ENCODE results near the gene TOGARAM1.

The TOGARAM1 gene

GRCh38 chr14:45089813-45090212 lies 127.8 kb downstream of the TOGARAM1 start:
- Mint-ChIP-seq H3K27me3 (no peaks in the 10 kb centered on the region), H3K36me3 (ENCODE audit: insufficient read depth) (peaks cover 12% of the 10 kb centered on the region), H3K4me3 (no peak overlapping the region), H3K27ac (ENCODE audit: low read depth) (peak overlapping the region; percentile 46), H3K4me1 (peaks cover 81% of the 10 kb centered on the region), H3K9me3 (no peaks in the 10 kb centered on the region)
- ATAC-seq (replicated peaks; ENCODE audit: extremely low read depth, poor library complexity, severe bottlenecking) (peak; percentile 45), DNase-seq (ENCODE audit: low spot score in 2 of 2) (no peak)

DNA sequence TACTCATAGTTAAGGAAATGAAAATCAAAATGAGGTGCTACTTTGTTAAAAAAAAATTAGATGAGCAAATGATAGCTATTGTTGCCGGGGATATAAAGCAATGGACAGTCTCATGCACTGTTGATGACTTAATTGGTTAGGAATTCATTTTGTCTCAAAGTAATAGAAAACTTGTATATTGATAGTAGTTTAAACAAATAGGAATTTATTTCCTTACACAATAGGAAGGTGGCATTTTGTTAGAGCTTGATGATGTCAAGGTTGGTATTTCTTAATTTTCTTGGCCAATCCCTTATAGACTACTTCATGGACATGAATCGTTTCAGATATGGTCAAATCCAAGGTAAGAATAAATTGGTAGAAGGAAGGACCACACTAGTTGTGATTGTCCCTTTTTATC lies 129.7 kb downstream of the TOGARAM1 start:
- no peak for ATAC-seq (replicated peaks; ENCODE audit: extremely low read depth, poor library complexity, severe bottlenecking)
- Mint-ChIP-seq H3K9me3 (no peaks in the 10 kb centered on the region), H3K27ac (ENCODE audit: low read depth) (no peak overlapping the region), H3K36me3 (ENCODE audit: insufficient read depth) (peaks cover 26% of the 10 kb centered on the region), H3K27me3 (no peaks in the 10 kb centered on the region), H3K4me1 (peaks cover 66% of the 10 kb centered on the region), H3K4me3 (no peak overlapping the region)
- DNase-seq (ENCODE audit: low spot score in 2 of 2), result no peak

DNA sequence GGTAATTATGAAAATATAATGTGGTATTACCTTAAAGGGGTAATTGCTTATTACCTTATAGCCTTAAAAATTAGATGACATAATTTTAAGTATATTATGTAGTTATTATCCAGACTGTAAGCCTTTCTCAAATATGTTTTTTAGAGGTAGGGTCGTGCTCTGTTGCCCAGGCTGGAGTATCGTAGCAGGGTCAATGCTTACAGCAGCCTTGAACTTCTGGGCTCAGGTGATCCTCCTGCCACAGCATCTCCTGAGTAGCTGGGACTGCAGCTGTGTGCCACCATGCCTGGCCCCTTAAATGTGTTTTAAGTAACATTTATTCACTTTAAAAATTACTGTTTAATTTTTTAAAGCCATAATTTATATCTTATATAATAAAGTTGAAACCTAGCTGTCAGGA lies 132.3 kb downstream of the TOGARAM1 start:
- no peaks in the 10 kb centered on the region for H3K9me3 Mint-ChIP-seq

GRCh38 chr14:45095143-45095542 lies 133.2 kb downstream of the TOGARAM1 start:
- H3K27ac Mint-ChIP-seq (ENCODE audit: low read depth), result no peak overlapping the region
- H3K36me3 Mint-ChIP-seq (ENCODE audit: insufficient read depth), result peaks cover 41% of the 10 kb centered on the region
- no peak for ATAC-seq (replicated peaks; ENCODE audit: extremely low read depth, poor library complexity, severe bottlenecking)

More for the DNA sequence above, 132.3 kb downstream of the TOGARAM1 start:
- ATAC-seq (replicated peaks; ENCODE audit: extremely low read depth, poor library complexity, severe bottlenecking) (no peak), DNase-seq (ENCODE audit: low spot score in 2 of 2) (no peak)
- no peaks in the 10 kb centered on the region for H3K27me3 Mint-ChIP-seq
- no peak overlapping the region for H3K27ac Mint-ChIP-seq (ENCODE audit: low read depth)
- peaks cover 52% of the 10 kb centered on the region for H3K4me1 Mint-ChIP-seq
- peaks cover 38% of the 10 kb centered on the region for H3K36me3 Mint-ChIP-seq (ENCODE audit: insufficient read depth)
- no peak overlapping the region for H3K4me3 Mint-ChIP-seq

DNA sequence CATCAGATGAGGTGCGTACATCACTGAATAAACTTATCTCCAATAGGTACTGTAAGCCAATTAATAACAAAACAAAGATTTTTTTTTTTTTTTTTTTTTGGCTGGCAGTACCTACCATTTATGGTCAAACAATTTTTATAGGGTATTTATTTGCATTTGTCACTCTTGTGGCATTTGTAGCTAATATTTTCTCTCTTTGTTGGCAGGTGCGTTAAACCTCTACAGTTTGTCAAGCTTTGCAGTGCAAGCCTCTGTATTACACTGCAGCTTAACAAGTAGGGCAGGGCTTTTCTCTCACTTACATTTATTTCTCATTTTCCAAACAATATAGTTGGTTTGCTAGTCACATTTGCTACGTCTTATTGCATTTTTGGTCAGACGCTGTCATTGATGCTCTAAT lies 134.2 kb downstream of the TOGARAM1 start:
- H3K4me1 Mint-ChIP-seq, result peaks cover 34% of the 10 kb centered on the region
- H3K9me3 Mint-ChIP-seq, result no peaks in the 10 kb centered on the region
- no peaks in the 10 kb centered on the region for H3K27me3 Mint-ChIP-seq
- ATAC-seq (replicated peaks; ENCODE audit: extremely low read depth, poor library complexity, severe bottlenecking) (no peak), DNase-seq (ENCODE audit: low spot score in 2 of 2) (no peak)
- no peak overlapping the region for H3K27ac Mint-ChIP-seq (ENCODE audit: low read depth)
- H3K4me3 Mint-ChIP-seq, result no peak overlapping the region
- peaks cover 47% of the 10 kb centered on the region for H3K36me3 Mint-ChIP-seq (ENCODE audit: insufficient read depth)

More at GRCh38 chr14:45095143-45095542, 133.2 kb downstream of the TOGARAM1 start:
- Mint-ChIP-seq H3K9me3 (no peaks in the 10 kb centered on the region), H3K27me3 (no peaks in the 10 kb centered on the region), H3K4me3 (no peak overlapping the region), H3K4me1 (peaks cover 44% of the 10 kb centered on the region)
- DNase-seq (ENCODE audit: low spot score in 2 of 2), result no peak

DNA sequence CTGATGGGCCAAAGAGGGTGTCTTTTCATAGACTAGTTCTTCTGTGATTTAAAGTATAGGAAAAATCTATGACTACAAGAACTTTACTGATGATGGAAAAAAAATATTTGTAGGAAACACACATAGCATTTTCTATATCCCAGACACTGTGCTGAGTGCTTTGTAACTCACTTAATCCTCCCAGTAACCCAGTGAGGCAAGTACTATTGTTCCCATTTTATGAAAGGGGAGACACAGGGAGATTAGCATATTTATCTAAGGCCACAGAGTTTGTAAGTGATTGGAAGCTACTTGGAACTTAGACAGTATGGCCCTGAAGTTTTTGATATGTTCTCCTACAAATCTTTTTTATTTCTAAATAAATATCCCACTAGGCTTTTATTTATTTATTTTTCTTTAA lies 141.8 kb downstream of the TOGARAM1 start:
- Mint-ChIP-seq H3K27me3 (no peaks in the 10 kb centered on the region), H3K36me3 (ENCODE audit: insufficient read depth) (peaks cover 40% of the 10 kb centered on the region), H3K27ac (ENCODE audit: low read depth) (peak overlapping the region; percentile 9), H3K4me3 (no peak overlapping the region), H3K4me1 (no peaks in the 10 kb centered on the region), H3K9me3 (no peaks in the 10 kb centered on the region)
- ATAC-seq (replicated peaks; ENCODE audit: extremely low read depth, poor library complexity, severe bottlenecking) (no peak), DNase-seq (ENCODE audit: low spot score in 2 of 2) (no peak)

DNA sequence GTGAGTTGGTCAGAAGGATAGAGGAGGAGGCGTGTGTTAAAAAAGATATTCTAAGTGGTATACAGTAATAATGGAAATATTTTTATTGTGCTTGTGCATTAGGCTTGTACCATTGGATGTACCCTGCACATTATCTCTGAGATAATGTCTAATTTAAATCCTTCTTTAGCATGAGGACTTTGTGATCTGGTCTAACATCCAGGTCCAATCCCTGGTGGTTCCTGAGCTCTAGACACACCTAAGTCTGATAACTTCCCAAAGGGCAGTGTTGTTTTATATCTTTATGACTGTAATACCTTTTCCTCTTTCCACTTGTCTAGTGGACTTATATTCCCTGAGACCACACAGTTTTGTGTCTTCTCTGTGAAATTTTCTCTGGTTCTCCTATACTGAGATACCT lies 142.6 kb downstream of the TOGARAM1 start:
- DNase-seq (ENCODE audit: low spot score in 2 of 2) (no peak), ATAC-seq (replicated peaks; ENCODE audit: extremely low read depth, poor library complexity, severe bottlenecking) (no peak)
- Mint-ChIP-seq H3K9me3 (no peaks in the 10 kb centered on the region), H3K27ac (ENCODE audit: low read depth) (peak overlapping the region; percentile 9), H3K27me3 (no peaks in the 10 kb centered on the region), H3K4me3 (no peak overlapping the region), H3K4me1 (no peaks in the 10 kb centered on the region), H3K36me3 (ENCODE audit: insufficient read depth) (peaks cover 39% of the 10 kb centered on the region)

- ATAC-seq (replicated peaks; ENCODE audit: extremely low read depth, poor library complexity, severe bottlenecking), result no peak
- H3K36me3 Mint-ChIP-seq (ENCODE audit: insufficient read depth), result peaks cover 54% of the 10 kb centered on the region
- peak overlapping the region; percentile 69 for H3K27ac Mint-ChIP-seq (ENCODE audit: low read depth)
Observed at GRCh38 chr14:45112896-45113781, 151.1 kb downstream of the TOGARAM1 start.

GRCh38 chr14:45114327-45114726 lies 152.3 kb downstream of the TOGARAM1 start:
- Mint-ChIP-seq H3K4me3 (no peak overlapping the region), H3K4me1 (peaks cover 9% of the 10 kb centered on the region), H3K27me3 (no peaks in the 10 kb centered on the region), H3K9me3 (no peaks in the 10 kb centered on the region), H3K36me3 (ENCODE audit: insufficient read depth) (peaks cover 56% of the 10 kb centered on the region), H3K27ac (ENCODE audit: low read depth) (no peak overlapping the region)
- ATAC-seq (replicated peaks; ENCODE audit: extremely low read depth, poor library complexity, severe bottlenecking) (no peak), DNase-seq (ENCODE audit: low spot score in 2 of 2) (no peak)

More at GRCh38 chr14:45112896-45113781, 151.1 kb downstream of the TOGARAM1 start:
- peaks cover 9% of the 10 kb centered on the region for H3K4me1 Mint-ChIP-seq
- DNase-seq (ENCODE audit: low spot score in 2 of 2), result no peak
- no peaks in the 10 kb centered on the region for H3K9me3 Mint-ChIP-seq
- no peak overlapping the region for H3K4me3 Mint-ChIP-seq
- H3K27me3 Mint-ChIP-seq, result no peaks in the 10 kb centered on the region

DNA sequence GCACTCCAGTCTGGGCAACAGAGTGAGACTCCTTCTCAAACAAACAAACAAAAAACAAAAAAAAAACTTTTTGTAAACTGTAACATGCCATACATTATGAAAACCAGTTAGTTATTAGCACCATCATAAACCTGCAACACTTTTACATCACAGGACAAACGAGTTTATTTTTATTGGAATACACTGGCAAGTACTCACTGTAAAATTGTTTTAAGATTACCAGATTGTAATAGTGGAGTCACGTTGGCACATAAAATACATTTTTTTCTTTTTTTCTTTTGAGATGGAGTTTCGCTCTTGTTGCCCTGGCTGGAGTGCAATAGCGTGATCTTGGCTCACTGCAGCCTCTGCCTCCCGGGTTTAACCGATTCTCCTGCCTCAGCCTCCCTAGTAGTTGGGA lies 156.6 kb downstream of the TOGARAM1 start:
- DNase-seq (ENCODE audit: low spot score in 2 of 2), result no peak
- H3K27ac Mint-ChIP-seq (ENCODE audit: low read depth), result no peak overlapping the region
- H3K36me3 Mint-ChIP-seq (ENCODE audit: insufficient read depth), result peaks cover 45% of the 10 kb centered on the region
- H3K27me3 Mint-ChIP-seq, result no peaks in the 10 kb centered on the region
- H3K4me3 Mint-ChIP-seq, result no peak overlapping the region
- H3K9me3 Mint-ChIP-seq, result no peaks in the 10 kb centered on the region
- peaks cover 4% of the 10 kb centered on the region for H3K4me1 Mint-ChIP-seq
- no peak for ATAC-seq (replicated peaks; ENCODE audit: extremely low read depth, poor library complexity, severe bottlenecking)

GRCh38 chr14:45120096-45120495 lies 158.1 kb downstream of the TOGARAM1 start:
- H3K27ac Mint-ChIP-seq (ENCODE audit: low read depth), result no peak overlapping the region

GRCh38 chr14:45123271-45123670 lies 161.3 kb downstream of the TOGARAM1 start:
- H3K4me3 Mint-ChIP-seq, result no peak overlapping the region
- H3K36me3 Mint-ChIP-seq (ENCODE audit: insufficient read depth), result peaks cover 38% of the 10 kb centered on the region
- ATAC-seq (replicated peaks; ENCODE audit: extremely low read depth, poor library complexity, severe bottlenecking) (no peak), DNase-seq (ENCODE audit: low spot score in 2 of 2) (no peak)
- H3K9me3 Mint-ChIP-seq, result no peaks in the 10 kb centered on the region
- H3K27ac Mint-ChIP-seq (ENCODE audit: low read depth), result peak overlapping the region; percentile 44
- H3K4me1 Mint-ChIP-seq, result peaks cover 9% of the 10 kb centered on the region
- H3K27me3 Mint-ChIP-seq, result no peaks in the 10 kb centered on the region

More at GRCh38 chr14:45120096-45120495, 158.1 kb downstream of the TOGARAM1 start:
- Mint-ChIP-seq H3K27me3 (no peaks in the 10 kb centered on the region), H3K36me3 (ENCODE audit: insufficient read depth) (peaks cover 46% of the 10 kb centered on the region), H3K4me3 (no peak overlapping the region), H3K9me3 (no peaks in the 10 kb centered on the region), H3K4me1 (no peaks in the 10 kb centered on the region)
- no peak for ATAC-seq (replicated peaks; ENCODE audit: extremely low read depth, poor library complexity, severe bottlenecking)
- DNase-seq (ENCODE audit: low spot score in 2 of 2), result no peak
